Activated naive CD4-positive, alpha-beta T cell treated with anti-CD3 and anti-CD28 coated beads, Interleukin-2, amount 10 ng/mL, durations not matched to agents 7 days and 5 days (primary cell): ENCODE data around the gene DCTN1.

Source experiments
- CTCF ChIA-PET: fragments of 350-600 bp; sonication (Branson Sonifier 250); formaldehyde crosslinking; loops from one replicate; lab custom pipeline; 2021; ENCODE audit warnings: antibody characterized with exemption; lab: Charles Lee
- DNase-seq: peaks from one replicate; pipeline ENCODE4 v3.0.0-alpha.2; 2020
- H3K27ac Mint-ChIP-seq: one replicate; pipeline ENCODE4 v1.8.0; 2021; ENCODE audit warnings: mild to moderate bottlenecking, moderate library complexity, mixed read lengths
- H3K27me3 Mint-ChIP-seq: one replicate; pipeline ENCODE4 v1.8.0; 2021; ENCODE audit warnings: mild to moderate bottlenecking, mixed read lengths
- H3K36me3 Mint-ChIP-seq: one replicate; pipeline ENCODE4 v1.8.0; 2021; ENCODE audit warnings: mixed read lengths
- H3K4me1 Mint-ChIP-seq: one replicate; pipeline ENCODE4 v1.8.0; 2021; ENCODE audit warnings: mixed read lengths
- H3K4me3 Mint-ChIP-seq: one replicate; pipeline ENCODE4 v1.8.0; 2021; ENCODE audit warnings: mild to moderate bottlenecking, moderate library complexity, mixed read lengths
- H3K9me3 Mint-ChIP-seq: one replicate; pipeline ENCODE4 v1.8.0; 2021; ENCODE audit warnings: mixed read lengths

DCTN1 gene

GRCh38 chr2:74373221-74373676 lies 6.9 kb downstream of the DCTN1 start:
- peaks cover 29% of the 10 kb centered on the region for H3K36me3 Mint-ChIP-seq
- peaks cover 7% of the 10 kb centered on the region for H3K4me1 Mint-ChIP-seq
- no peak overlapping the region for H3K27ac Mint-ChIP-seq
- CTCF ChIA-PET, result interaction anchor here (0.9 kb wide), 1 partner anchor 38 kb away, joined by 4 read pairs; no protein-coding TSS in a partner anchor
- H3K4me3 Mint-ChIP-seq, result no peak overlapping the region
- DNase-seq, result no peak
- no peaks in the 10 kb centered on the region for H3K27me3 Mint-ChIP-seq
- no peaks in the 10 kb centered on the region for H3K9me3 Mint-ChIP-seq

- Mint-ChIP-seq H3K27me3 (no peaks in the 10 kb centered on the region), H3K4me3 (no peak overlapping the region), H3K9me3 (no peaks in the 10 kb centered on the region), H3K27ac (no peak overlapping the region), H3K4me1 (peaks cover 7% of the 10 kb centered on the region), H3K36me3 (peaks cover 31% of the 10 kb centered on the region)
- no peak for DNase-seq
- CTCF ChIA-PET, result no interaction called here
Observed at GRCh38 chr2:74372674-74373073, 7.4 kb downstream of the DCTN1 start.

- Mint-ChIP-seq H3K4me3 (no peak overlapping the region), H3K36me3 (peaks cover 37% of the 10 kb centered on the region)
Observed at GRCh38 chr2:74371421-74371820, 8.7 kb downstream of the DCTN1 start.

GRCh38 chr2:74369976-74370375 lies 10.1 kb downstream of the DCTN1 start:
- H3K36me3 Mint-ChIP-seq, result peaks cover 48% of the 10 kb centered on the region
- CTCF ChIA-PET, result interaction anchor here (0.6 kb wide), 1 partner anchor 22 kb away, joined by 3 read pairs; no protein-coding TSS in a partner anchor

More at GRCh38 chr2:74371421-74371820, 8.7 kb downstream of the DCTN1 start:
- H3K9me3 Mint-ChIP-seq, result no peaks in the 10 kb centered on the region
- no peaks in the 10 kb centered on the region for H3K27me3 Mint-ChIP-seq
- H3K27ac Mint-ChIP-seq, result no peak overlapping the region
- CTCF ChIA-PET, result no interaction called here
- DNase-seq, result no peak
- peaks cover 7% of the 10 kb centered on the region for H3K4me1 Mint-ChIP-seq

GRCh38 chr2:74368499-74368898 lies 11.6 kb downstream of the DCTN1 start:
- no peak overlapping the region for H3K4me3 Mint-ChIP-seq
- peaks cover 57% of the 10 kb centered on the region for H3K36me3 Mint-ChIP-seq
- CTCF ChIA-PET, result no interaction called here
- no peak for DNase-seq
- no peak overlapping the region for H3K27ac Mint-ChIP-seq
- no peaks in the 10 kb centered on the region for H3K27me3 Mint-ChIP-seq
- no peaks in the 10 kb centered on the region for H3K9me3 Mint-ChIP-seq
- H3K4me1 Mint-ChIP-seq, result no peaks in the 10 kb centered on the region

More at GRCh38 chr2:74369976-74370375, 10.1 kb downstream of the DCTN1 start:
- Mint-ChIP-seq H3K4me3 (no peak overlapping the region), H3K9me3 (no peaks in the 10 kb centered on the region), H3K4me1 (peaks cover 7% of the 10 kb centered on the region), H3K27me3 (no peaks in the 10 kb centered on the region), H3K27ac (no peak overlapping the region)
- no peak for DNase-seq

GRCh38 chr2:74367789-74368188 lies 12.3 kb downstream of the DCTN1 start:
- DNase-seq, result no peak
- Mint-ChIP-seq H3K27ac (no peak overlapping the region), H3K4me1 (no peaks in the 10 kb centered on the region), H3K9me3 (no peaks in the 10 kb centered on the region), H3K27me3 (no peaks in the 10 kb centered on the region), H3K4me3 (no peak overlapping the region), H3K36me3 (peaks cover 61% of the 10 kb centered on the region)
- CTCF ChIA-PET, result interaction anchor here (1.5 kb wide), 1 partner anchor 118 kb away, joined by 5 read pairs; no protein-coding TSS in a partner anchor

- DNase-seq, result no peak
- no peaks in the 10 kb centered on the region for H3K9me3 Mint-ChIP-seq
- no peaks in the 10 kb centered on the region for H3K27me3 Mint-ChIP-seq
- H3K4me1 Mint-ChIP-seq, result no peaks in the 10 kb centered on the region
- H3K4me3 Mint-ChIP-seq, result no peak overlapping the region
- CTCF ChIA-PET, result interaction anchor here (2.5 kb wide), 1 partner anchor 31 kb away, joined by 5 read pairs; no protein-coding TSS in a partner anchor
- H3K27ac Mint-ChIP-seq, result no peak overlapping the region
- H3K36me3 Mint-ChIP-seq, result peaks cover 68% of the 10 kb centered on the region
Observed at GRCh38 chr2:74366036-74366435, 14.1 kb downstream of the DCTN1 start.

- no peak overlapping the region for H3K27ac Mint-ChIP-seq
- peaks cover 65% of the 10 kb centered on the region for H3K36me3 Mint-ChIP-seq
- CTCF ChIA-PET, result interaction anchor here (2.5 kb wide), 1 partner anchor 29 kb away, joined by 5 read pairs; no protein-coding TSS in a partner anchor
- no peaks in the 10 kb centered on the region for H3K4me1 Mint-ChIP-seq
- DNase-seq, result no peak
- no peaks in the 10 kb centered on the region for H3K27me3 Mint-ChIP-seq
- H3K4me3 Mint-ChIP-seq, result no peak overlapping the region
- no peaks in the 10 kb centered on the region for H3K9me3 Mint-ChIP-seq
Observed at GRCh38 chr2:74364533-74365505, 15.3 kb downstream of the DCTN1 start.

GRCh38 chr2:74361327-74361726 lies 18.8 kb downstream of the DCTN1 start:
- CTCF ChIA-PET, result no interaction called here
- Mint-ChIP-seq H3K4me3 (no peak overlapping the region), H3K27ac (no peak overlapping the region), H3K9me3 (no peaks in the 10 kb centered on the region), H3K27me3 (no peaks in the 10 kb centered on the region), H3K4me1 (no peaks in the 10 kb centered on the region), H3K36me3 (peaks cover 54% of the 10 kb centered on the region)
- no peak for DNase-seq

GRCh38 chr2:74357627-74358026 lies 22.5 kb downstream of the DCTN1 start:
- Mint-ChIP-seq H3K4me1 (no peaks in the 10 kb centered on the region), H3K27me3 (no peaks in the 10 kb centered on the region), H3K36me3 (peaks cover 29% of the 10 kb centered on the region), H3K9me3 (no peaks in the 10 kb centered on the region), H3K27ac (no peak overlapping the region), H3K4me3 (no peak overlapping the region)
- CTCF ChIA-PET, result interaction anchor here (1.1 to 2.7 kb wide), 2 partner anchors 23 to 108 kb away, joined by 3 to 12 read pairs; no protein-coding TSS in a partner anchor
- no peak for DNase-seq

- peaks cover 3% of the 10 kb centered on the region for H3K27me3 Mint-ChIP-seq
- CTCF ChIA-PET, result interaction anchor here (0.9 to 4.8 kb wide), 2 partner anchors 15 to 70 kb away, joined by 3 to 23 read pairs; no protein-coding TSS in a partner anchor
Observed at GRCh38 chr2:74349889-74350288, 30.2 kb downstream of the DCTN1 start.

GRCh38 chr2:74347742-74348141 lies 32.4 kb downstream of the DCTN1 start:
- CTCF ChIA-PET, result no interaction called here
- H3K9me3 Mint-ChIP-seq, result no peaks in the 10 kb centered on the region
- H3K27me3 Mint-ChIP-seq, result peaks cover 3% of the 10 kb centered on the region
- DNase-seq, result no peak
- no peak overlapping the region for H3K4me3 Mint-ChIP-seq
- H3K27ac Mint-ChIP-seq, result no peak overlapping the region
- H3K36me3 Mint-ChIP-seq, result no peaks in the 10 kb centered on the region
- H3K4me1 Mint-ChIP-seq, result no peaks in the 10 kb centered on the region

More at GRCh38 chr2:74349889-74350288, 30.2 kb downstream of the DCTN1 start:
- H3K4me3 Mint-ChIP-seq, result no peak overlapping the region
- no peaks in the 10 kb centered on the region for H3K4me1 Mint-ChIP-seq
- no peak overlapping the region for H3K27ac Mint-ChIP-seq
- no peak for DNase-seq
- H3K9me3 Mint-ChIP-seq, result no peaks in the 10 kb centered on the region
- no peaks in the 10 kb centered on the region for H3K36me3 Mint-ChIP-seq

- Mint-ChIP-seq H3K9me3 (no peaks in the 10 kb centered on the region), H3K27ac (no peak overlapping the region), H3K4me3 (no peak overlapping the region), H3K4me1 (no peaks in the 10 kb centered on the region), H3K36me3 (no peaks in the 10 kb centered on the region), H3K27me3 (peaks cover 3% of the 10 kb centered on the region)
- DNase-seq, result no peak
- CTCF ChIA-PET, result no interaction called here
Observed at GRCh38 chr2:74347303-74347702, 32.8 kb downstream of the DCTN1 start.

GRCh38 chr2:74345272-74345943 lies 34.7 kb downstream of the DCTN1 start:
- Mint-ChIP-seq H3K4me3 (no peak overlapping the region), H3K4me1 (no peaks in the 10 kb centered on the region), H3K36me3 (no peaks in the 10 kb centered on the region), H3K27me3 (peaks cover 4% of the 10 kb centered on the region), H3K9me3 (no peaks in the 10 kb centered on the region), H3K27ac (no peak overlapping the region)
- no peak for DNase-seq
- CTCF ChIA-PET, result interaction anchor here (2.4 kb wide), 1 partner anchor 11 kb away, joined by 16 read pairs; no protein-coding TSS in a partner anchor
